ENCODE data around the gene FOXD3.

Gene FOXD3

DNA sequence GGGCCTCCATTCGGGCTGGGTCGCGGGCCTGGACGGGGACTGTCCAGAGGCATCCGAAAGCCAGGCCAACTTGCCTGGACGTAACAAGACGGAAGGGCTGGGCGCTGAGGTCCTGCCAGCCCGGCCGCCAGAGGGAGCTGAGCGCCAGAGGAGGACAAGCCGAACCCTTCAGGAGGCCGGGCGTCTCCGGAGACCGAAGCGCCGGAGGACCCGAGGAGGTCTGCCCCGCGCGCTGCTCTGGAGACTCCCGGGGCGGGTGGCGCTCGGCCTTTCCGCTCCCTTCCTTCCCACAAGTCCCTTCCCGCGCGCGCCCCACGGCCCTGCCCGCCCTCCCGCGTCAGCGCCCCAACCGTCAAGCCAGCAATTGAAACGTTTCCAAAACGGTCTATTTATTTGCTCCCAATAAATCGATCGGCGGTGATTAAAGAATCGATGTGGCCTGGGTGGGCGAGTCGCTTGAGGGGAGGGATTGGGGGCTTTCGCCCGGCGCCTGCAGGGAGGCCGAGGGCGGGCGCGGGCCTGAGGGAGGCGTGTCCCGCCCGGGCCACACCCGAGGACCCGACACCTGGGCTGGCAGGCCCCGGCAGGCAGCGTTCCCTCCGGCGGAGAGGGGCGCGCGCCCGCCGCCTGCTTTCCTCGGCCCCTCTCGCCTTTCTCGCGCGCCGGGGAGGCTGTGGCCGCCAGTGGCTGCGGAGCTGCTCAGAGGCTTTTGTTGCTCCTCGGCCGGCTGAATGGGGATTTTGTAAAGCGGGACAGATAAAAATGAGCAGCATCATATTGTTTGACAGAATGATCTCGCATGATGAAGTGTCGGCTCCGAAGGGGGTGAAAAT is 5.2 kb upstream of the FOXD3 start:
- TF ChIP-seq, protein P1, sequence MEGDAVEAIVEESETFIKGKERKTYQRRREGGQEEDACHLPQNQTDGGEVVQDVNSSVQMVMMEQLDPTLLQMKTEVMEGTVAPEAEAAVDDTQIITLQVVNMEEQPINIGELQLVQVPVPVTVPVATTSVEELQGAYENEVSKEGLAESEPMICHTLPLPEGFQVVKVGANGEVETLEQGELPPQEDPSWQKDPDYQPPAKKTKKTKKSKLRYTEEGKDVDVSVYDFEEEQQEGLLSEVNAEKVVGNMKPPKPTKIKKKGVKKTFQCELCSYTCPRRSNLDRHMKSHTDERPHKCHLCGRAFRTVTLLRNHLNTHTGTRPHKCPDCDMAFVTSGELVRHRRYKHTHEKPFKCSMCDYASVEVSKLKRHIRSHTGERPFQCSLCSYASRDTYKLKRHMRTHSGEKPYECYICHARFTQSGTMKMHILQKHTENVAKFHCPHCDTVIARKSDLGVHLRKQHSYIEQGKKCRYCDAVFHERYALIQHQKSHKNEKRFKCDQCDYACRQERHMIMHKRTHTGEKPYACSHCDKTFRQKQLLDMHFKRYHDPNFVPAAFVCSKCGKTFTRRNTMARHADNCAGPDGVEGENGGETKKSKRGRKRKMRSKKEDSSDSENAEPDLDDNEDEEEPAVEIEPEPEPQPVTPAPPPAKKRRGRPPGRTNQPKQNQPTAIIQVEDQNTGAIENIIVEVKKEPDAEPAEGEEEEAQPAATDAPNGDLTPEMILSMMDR (IDR thresholded peaks at IDR 0.05; ENCODE audit: borderline replicate concordance, insufficient read depth, low read depth, low read length), result peak; percentile 79
- peak overlapping the region; percentile 46 for H3K4me3 ChIP-seq (ENCODE audit: low read depth, low read length)

DNA sequence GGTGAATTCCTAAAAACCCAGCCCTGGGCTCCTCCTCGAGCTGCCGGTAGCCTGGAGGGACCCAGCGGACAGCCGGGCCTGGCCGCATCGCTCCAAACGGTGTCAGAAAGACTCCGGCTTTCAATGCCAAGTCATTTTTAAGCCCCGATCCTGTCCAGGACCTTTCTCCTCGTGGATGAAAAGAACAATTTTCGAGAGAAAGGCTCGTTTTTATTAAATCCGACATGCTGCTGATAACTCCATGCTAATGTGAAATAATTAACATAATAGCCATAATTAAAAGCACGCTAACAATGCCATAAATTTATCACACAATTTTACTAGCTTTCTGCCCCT is 4.6 kb upstream of the FOXD3 start:
- peak overlapping the region; percentile 46 for H3K4me3 ChIP-seq (ENCODE audit: low read depth, low read length)
- TF ChIP-seq, protein P1 (IDR thresholded peaks at IDR 0.05; ENCODE audit: borderline replicate concordance, insufficient read depth, low read depth, low read length), result no peak

DNA sequence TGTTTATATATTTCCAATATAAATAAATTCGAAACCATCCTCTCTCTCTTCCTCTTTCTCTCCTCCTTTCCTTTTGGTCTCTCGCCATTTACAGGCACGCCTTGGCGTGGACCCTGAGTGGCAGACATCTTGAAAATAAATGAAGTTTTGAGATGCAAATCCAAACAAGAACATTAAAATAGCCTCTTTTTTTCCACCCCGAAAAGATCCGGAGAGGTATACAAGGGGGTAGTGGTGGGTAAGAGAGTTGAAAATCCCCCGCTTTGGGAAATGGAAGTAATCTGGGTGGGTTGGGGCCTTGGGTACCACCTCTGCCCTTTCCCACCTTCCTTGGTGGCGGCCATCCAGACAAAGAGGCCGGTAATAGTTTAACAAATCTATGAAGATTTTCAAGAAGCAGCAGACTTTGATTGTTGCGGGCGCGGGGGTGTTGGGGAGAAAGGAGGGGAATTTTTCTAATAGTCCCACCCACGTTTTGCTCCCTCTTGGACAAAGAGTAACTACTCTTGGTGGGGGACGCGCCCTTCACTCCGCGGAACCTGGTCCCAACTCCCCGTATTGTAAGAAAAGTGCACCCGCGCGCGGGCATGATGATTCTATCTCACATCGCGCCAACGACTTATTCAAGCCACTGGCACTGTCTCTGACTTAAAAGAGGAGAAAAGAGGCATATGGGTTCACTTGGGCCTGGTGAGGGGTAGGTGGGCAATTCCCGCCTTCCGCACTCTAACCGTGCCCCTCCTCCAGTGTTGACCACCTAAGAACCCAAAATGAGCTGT is 4.0 kb upstream of the FOXD3 start:
- no peak overlapping the region for H3K4me3 ChIP-seq (ENCODE audit: low read depth, low read length)
- TF ChIP-seq, protein P1 (IDR thresholded peaks at IDR 0.05; ENCODE audit: borderline replicate concordance, insufficient read depth, low read depth, low read length), result no peak

DNA sequence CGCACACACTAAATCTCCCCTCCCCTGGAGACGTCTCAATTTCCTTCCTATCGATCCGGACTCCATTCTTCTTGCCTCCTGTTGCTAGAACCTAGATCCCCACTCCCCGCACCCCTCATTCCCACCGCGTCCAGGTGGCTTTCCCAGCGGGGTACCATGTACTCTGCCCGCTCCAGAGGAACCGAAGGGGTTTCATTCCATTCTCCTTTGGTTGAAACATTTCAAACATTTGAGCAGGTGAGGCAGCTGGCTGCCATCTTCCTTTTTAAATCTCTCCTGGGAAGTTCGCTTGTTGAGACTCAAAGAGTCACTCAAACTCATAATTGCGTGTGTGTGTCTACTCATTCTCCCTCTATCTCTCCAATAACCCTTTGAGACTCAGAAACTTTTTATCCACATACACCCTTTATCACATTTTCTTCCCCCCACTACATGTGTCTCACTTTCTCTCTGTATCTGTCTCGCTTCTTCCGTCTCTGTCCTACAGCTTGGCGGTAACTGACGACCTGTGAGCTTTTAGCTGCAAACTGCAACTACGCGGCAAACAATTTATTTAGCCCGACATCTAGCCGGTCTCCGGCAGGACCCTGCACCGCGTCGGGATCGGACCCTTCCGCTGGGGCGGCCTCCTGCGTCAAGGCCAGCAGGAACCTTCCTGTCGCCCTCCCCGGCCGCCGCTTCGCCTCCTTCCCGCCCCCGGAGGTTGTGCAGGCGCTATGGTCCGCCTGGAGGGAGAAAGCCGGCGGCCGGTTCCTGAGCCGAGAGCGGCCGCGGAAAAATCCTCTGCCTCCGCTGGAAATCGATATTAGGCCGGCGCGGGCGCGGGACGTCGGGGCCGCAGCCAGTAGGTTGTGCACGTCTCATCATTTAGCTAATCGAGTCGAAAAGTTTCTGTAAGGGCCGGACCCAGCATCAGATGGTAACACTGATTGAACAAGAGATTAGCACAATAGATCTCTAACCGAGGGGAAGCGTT is 3.0 kb upstream of the FOXD3 start:
- H3K4me3 ChIP-seq (ENCODE audit: low read depth, low read length), result no peak overlapping the region
- TF ChIP-seq, protein P1 (IDR thresholded peaks at IDR 0.05; ENCODE audit: borderline replicate concordance, insufficient read depth, low read depth, low read length), result no peak

DNA sequence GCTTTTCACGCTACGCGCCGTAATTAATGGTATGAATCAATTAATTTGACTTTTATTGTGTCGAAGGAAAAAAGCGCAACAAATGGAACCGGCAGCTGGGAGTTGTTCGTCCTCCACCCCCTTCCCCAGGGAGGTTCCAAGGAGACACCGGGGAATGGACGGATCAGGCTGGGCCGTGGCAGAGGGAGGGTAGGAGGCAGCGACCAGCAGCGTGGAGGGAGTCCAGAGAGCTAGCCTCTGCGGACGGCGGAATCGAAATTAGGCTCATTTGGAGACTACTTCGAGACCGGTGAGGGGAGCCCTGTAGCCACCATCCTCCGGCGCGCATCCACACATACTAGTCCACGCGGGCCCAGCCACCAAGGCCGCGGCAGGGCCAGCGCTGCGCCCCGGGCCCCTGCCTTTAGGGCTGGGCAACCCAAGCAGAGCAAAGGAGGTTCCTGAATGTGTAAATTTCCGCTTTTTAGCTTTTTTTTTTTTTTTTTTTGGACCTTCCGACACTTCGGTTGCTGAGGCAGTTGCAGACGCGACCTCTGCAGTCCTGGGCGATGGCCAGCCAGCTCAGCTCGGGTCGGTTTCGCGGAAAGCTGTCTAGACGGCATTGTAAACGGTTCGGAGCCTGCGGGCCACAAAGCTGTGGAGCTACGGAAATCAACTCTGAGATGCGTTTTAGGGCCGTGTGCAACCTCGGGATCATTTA is 2.2 kb upstream of the FOXD3 start:
- TF ChIP-seq, protein P1 (IDR thresholded peaks at IDR 0.05; ENCODE audit: borderline replicate concordance, insufficient read depth, low read depth, low read length), result no peak
- no peak overlapping the region for H3K4me3 ChIP-seq (ENCODE audit: low read depth, low read length)

DNA sequence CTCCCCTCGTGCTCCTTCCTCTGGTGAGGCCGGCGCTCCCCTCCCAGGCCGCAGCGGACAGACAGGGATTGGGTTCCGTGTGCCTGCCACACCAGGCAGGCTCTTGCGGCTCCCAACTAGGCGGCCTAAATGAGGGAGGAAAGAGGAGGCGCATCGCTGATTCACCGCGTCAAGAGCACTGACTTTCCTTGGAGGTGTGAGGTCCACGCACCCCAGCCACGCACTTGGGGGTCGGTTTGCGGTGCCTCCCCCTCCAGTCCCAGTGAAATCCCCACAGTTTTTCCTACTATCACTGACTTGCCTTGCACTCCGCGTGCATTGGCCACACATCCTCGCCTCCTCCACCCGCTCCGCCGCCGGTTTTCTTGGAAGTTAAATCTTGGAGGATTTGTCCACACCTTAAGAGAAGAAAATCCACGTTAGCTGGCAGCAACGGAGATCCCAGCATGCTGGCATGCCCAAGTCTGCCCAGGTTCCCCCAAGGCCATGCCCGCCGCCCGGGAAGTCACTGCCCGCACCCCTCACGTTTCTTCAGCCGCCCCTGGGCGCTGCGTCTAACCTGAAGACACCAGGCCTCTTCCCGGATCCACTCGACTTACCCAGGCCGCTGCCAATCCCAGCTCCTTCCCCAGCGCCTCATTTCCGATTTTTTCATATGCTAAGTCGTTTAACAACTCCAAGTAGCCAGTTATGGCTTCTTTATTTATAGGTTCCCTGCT is 1.1 kb upstream of the FOXD3 start:
- TF ChIP-seq, protein P1 (IDR thresholded peaks at IDR 0.05; ENCODE audit: borderline replicate concordance, insufficient read depth, low read depth, low read length), result no peak
- no peak overlapping the region for H3K4me3 ChIP-seq (ENCODE audit: low read depth, low read length)
